Mammary epithelial cell (primary cell): Measurements from ENCODE around the gene PIK3R1.

Source experiments
- CTCF ChIP-seq, 2 donors: IDR thresholded peaks in 1 of 2; conservative IDR thresholded peaks in 1 of 2; 2 replicates each; pipeline ENCODE4 v1.5.1; 2011 to 2012; ENCODE audit warnings: inconsistent platforms in 2 of 2, low read length in 2 of 2, mild to moderate bottlenecking in 2 of 2, control low read depth in 1 of 2, low read depth in 1 of 2; ENCODE audit not compliant: insufficient read depth in 1 of 2; ENCODE audit errors: extremely low read depth in 1 of 2
- EZH2 ChIP-seq: IDR thresholded peaks from 2 replicates; pipeline ENCODE4 v1.6.1; 2012; ENCODE audit warnings: low read length, inconsistent platforms, borderline replicate concordance

GRCh38 chr5:68221488-68221887 is 5.9 kb downstream of the PIK3R1 start:
- TF ChIP-seq CTCF (conservative IDR thresholded peaks at IDR 0.05 in 1 of 2, IDR thresholded peaks at IDR 0.05 in 1 of 2; ENCODE audit: extremely low read depth in 1 of 2, insufficient read depth in 1 of 2, low read depth in 1 of 2, low read length in 2 of 2) = no peak
- no peak for TF ChIP-seq EZH2
